Muscle of leg (tissue), 11 donors: ENCODE measurements around the gene NRXN3. TPM values are rescaled to one million over a fixed set of nuclear protein-coding genes. Genes with fewer than 3 reads are reported as not detected.

Experiments
- DNase-seq: peaks from one replicate; pipeline ENCODE4 v3.0.0; 2013
- H3K27ac ChIP-seq: one replicate; pipeline ENCODE4 v1.5.1; 2013; ENCODE audit warnings: mild to moderate bottlenecking, low read length, control low read depth
- H3K27me3 ChIP-seq: one replicate; pipeline ENCODE4 v1.6.1; 2013; ENCODE audit warnings: low read length; ENCODE audit not compliant: control insufficient read depth, insufficient read depth
- H3K36me3 ChIP-seq: one replicate; pipeline ENCODE4 v1.6.1; 2013; ENCODE audit warnings: low read length; ENCODE audit not compliant: control insufficient read depth, insufficient read depth
- H3K4me1 ChIP-seq: one replicate; pipeline ENCODE4 v1.6.1; 2013; ENCODE audit warnings: low read length; ENCODE audit not compliant: control insufficient read depth, insufficient read depth
- H3K4me3 ChIP-seq: one replicate; pipeline ENCODE4 v1.5.1; 2013; ENCODE audit warnings: low read length, control low read depth
- H3K9me3 ChIP-seq: replicated peaks from 2 replicates; pipeline ENCODE4 v1.6.1; 2013; ENCODE audit warnings: low read depth, low read length; ENCODE audit not compliant: control insufficient read depth
- WGBS: methylation state at CpG from one replicate; pipeline ENCODE4 v1.1.5; 2013; ENCODE audit warnings: missing lambda C conversion rate; ENCODE audit not compliant: insufficient coverage; 5-methylcytosine and 5-hydroxymethylcytosine counted together
- polyA plus RNA-seq, 8 donors: library from polyadenylated mRNA; unstranded; fragments of 120-200 nt; gene quantifications; one replicate each; pipeline versions ENCODE4 v1.2.1 to v1.2.3, GENCODE V29; 2013; ENCODE audit warnings: inconsistent platforms in 1 of 8, low replicate concordance in 1 of 8; ENCODE audit not compliant: insufficient read length in 8 of 8, insufficient read depth in 1 of 8
- total RNA-seq: library from RNA; stranded (reverse); fragments of 120-200 nt; gene quantifications from one replicate; pipeline ENCODE4 v1.2.4, GENCODE V29; 2013

NRXN3 gene
- total and polyA plus RNA-seq, 9 donors = 0.49 to 1.9 (median 0.69) TPM

GRCh38 chr14:79253576-79253975, 1083.4 kb downstream of the NRXN3 start:
- no peaks in the 10 kb centered on the region for H3K36me3 ChIP-seq
- no peak overlapping the region for H3K4me3 ChIP-seq
- H3K4me1 ChIP-seq = peaks cover 3% of the 10 kb centered on the region
- no peaks in the 10 kb centered on the region for H3K27me3 ChIP-seq
- WGBS = no CpG with 5 or more reads among the region's 3 CpGs
- DNase-seq = no peak
- no peak overlapping the region for H3K27ac ChIP-seq
- no peaks in the 10 kb centered on the region for H3K9me3 ChIP-seq

GRCh38 chr14:79254069-79254775, 1084.0 kb downstream of the NRXN3 start:
- no peaks in the 10 kb centered on the region for H3K27me3 ChIP-seq
- H3K27ac ChIP-seq = no peak overlapping the region
- 93% methylated on average over 2 of the region's 3 CpGs for WGBS
- DNase-seq = no peak
- H3K9me3 ChIP-seq = no peaks in the 10 kb centered on the region
- H3K4me1 ChIP-seq = peaks cover 3% of the 10 kb centered on the region
- no peaks in the 10 kb centered on the region for H3K36me3 ChIP-seq
- H3K4me3 ChIP-seq = no peak overlapping the region

- Histone ChIP-seq H3K27ac (no peak overlapping the region), H3K4me3 (no peak overlapping the region), H3K9me3 (no peaks in the 10 kb centered on the region), H3K27me3 (no peaks in the 10 kb centered on the region), H3K36me3 (no peaks in the 10 kb centered on the region), H3K4me1 (peaks cover 3% of the 10 kb centered on the region)
- WGBS = 50% methylated on average over 1 of the region's 2 CpGs
- peak; percentile 24 for DNase-seq
Observed at GRCh38 chr14:79256380-79256779, 1086.2 kb downstream of the NRXN3 start.

GRCh38 chr14:79260406-79260805, 1090.2 kb downstream of the NRXN3 start:
- no peaks in the 10 kb centered on the region for H3K36me3 ChIP-seq
- H3K4me3 ChIP-seq = no peak overlapping the region
- WGBS = no CpG with 5 or more reads among the region's 3 CpGs
- H3K27ac ChIP-seq = no peak overlapping the region
- no peak for DNase-seq
- H3K4me1 ChIP-seq = peaks cover 3% of the 10 kb centered on the region
- no peaks in the 10 kb centered on the region for H3K27me3 ChIP-seq
- H3K9me3 ChIP-seq = no peaks in the 10 kb centered on the region

GRCh38 chr14:79265366-79265946, 1095.3 kb downstream of the NRXN3 start:
- Histone ChIP-seq H3K27ac (no peak overlapping the region), H3K27me3 (no peaks in the 10 kb centered on the region), H3K4me3 (no peak overlapping the region), H3K9me3 (no peaks in the 10 kb centered on the region), H3K36me3 (no peaks in the 10 kb centered on the region), H3K4me1 (no peaks in the 10 kb centered on the region)
- WGBS = 83% methylated on average over 1 of the region's 4 CpGs
- no peak for DNase-seq

- H3K4me1 ChIP-seq = no peaks in the 10 kb centered on the region
- H3K27me3 ChIP-seq = no peaks in the 10 kb centered on the region
- DNase-seq = no peak
- no peak overlapping the region for H3K4me3 ChIP-seq
- H3K9me3 ChIP-seq = no peaks in the 10 kb centered on the region
- no peak overlapping the region for H3K27ac ChIP-seq
- WGBS = 68% methylated on average over 3 of the region's 3 CpGs
- H3K36me3 ChIP-seq = no peaks in the 10 kb centered on the region
Observed at GRCh38 chr14:79270361-79270760, 1100.2 kb downstream of the NRXN3 start.

- H3K36me3 ChIP-seq = no peaks in the 10 kb centered on the region
- no peaks in the 10 kb centered on the region for H3K27me3 ChIP-seq
- no peak overlapping the region for H3K27ac ChIP-seq
- no peaks in the 10 kb centered on the region for H3K9me3 ChIP-seq
- DNase-seq = no peak
- no peak overlapping the region for H3K4me3 ChIP-seq
- no peaks in the 10 kb centered on the region for H3K4me1 ChIP-seq
Observed at GRCh38 chr14:79271122-79271521, 1100.9 kb downstream of the NRXN3 start.

- H3K36me3 ChIP-seq = no peaks in the 10 kb centered on the region
- H3K27ac ChIP-seq = no peak overlapping the region
- H3K9me3 ChIP-seq = no peaks in the 10 kb centered on the region
- no peak overlapping the region for H3K4me3 ChIP-seq
- H3K27me3 ChIP-seq = peaks cover 23% of the 10 kb centered on the region
- peaks cover 14% of the 10 kb centered on the region for H3K4me1 ChIP-seq
- no peak for DNase-seq
- no CpG with 5 or more reads among the region's 2 CpGs for WGBS
Observed at GRCh38 chr14:79274641-79275291, 1104.6 kb downstream of the NRXN3 start.

GRCh38 chr14:79275292-79275655, 1105.1 kb downstream of the NRXN3 start:
- DNase-seq = no peak
- H3K4me3 ChIP-seq = no peak overlapping the region
- H3K9me3 ChIP-seq = no peaks in the 10 kb centered on the region
- 42% methylated on average over 2 of the region's 4 CpGs for WGBS
- no peaks in the 10 kb centered on the region for H3K36me3 ChIP-seq
- H3K27me3 ChIP-seq = peaks cover 28% of the 10 kb centered on the region
- no peak overlapping the region for H3K27ac ChIP-seq
- peaks cover 19% of the 10 kb centered on the region for H3K4me1 ChIP-seq

GRCh38 chr14:79278286-79278797, 1108.2 kb downstream of the NRXN3 start:
- Histone ChIP-seq H3K4me3 (peak overlapping the region; percentile 52), H3K27me3 (peaks cover 41% of the 10 kb centered on the region), H3K9me3 (no peaks in the 10 kb centered on the region), H3K36me3 (no peaks in the 10 kb centered on the region), H3K4me1 (peaks cover 20% of the 10 kb centered on the region), H3K27ac (no peak overlapping the region)
- WGBS = 12% methylated on average over 18 of the region's 18 CpGs
- no peak for DNase-seq
